IgD-negative memory B cell (primary cell): ENCODE results near the gene AKAP6. TPM values are rescaled to one million over a fixed set of nuclear protein-coding genes. Genes with fewer than 3 reads are reported as not detected.

ENCODE experiments used
- H3K27ac Mint-ChIP-seq, 3 donors: one replicate each; pipeline ENCODE4 v1.8.0; 2020 to 2022; ENCODE audit warnings: mild to moderate bottlenecking in 3 of 3, mixed read lengths in 3 of 3, moderate library complexity in 1 of 3
- H3K27me3 Mint-ChIP-seq: one replicate; pipeline ENCODE4 v1.8.0; 2021; ENCODE audit warnings: mixed read lengths
- H3K36me3 Mint-ChIP-seq: one replicate; pipeline ENCODE4 v1.8.0; 2020; ENCODE audit warnings: mild to moderate bottlenecking, mixed read lengths
- H3K4me1 Mint-ChIP-seq, 3 donors: one replicate each; pipeline ENCODE4 v1.8.0; 2020 to 2022; ENCODE audit warnings: mixed read lengths in 3 of 3, mild to moderate bottlenecking in 1 of 3
- H3K4me3 Mint-ChIP-seq, 4 donors: one replicate each; pipeline ENCODE4 v1.8.0; 2020 to 2022; ENCODE audit warnings: mild to moderate bottlenecking in 4 of 4, mixed read lengths in 4 of 4, moderate library complexity in 3 of 4
- H3K9me3 Mint-ChIP-seq, 3 donors: one replicate each; pipeline ENCODE4 v1.8.0; 2020 to 2021; ENCODE audit warnings: mixed read lengths in 3 of 3, mild to moderate bottlenecking in 1 of 3
- polyA plus RNA-seq: library from polyadenylated mRNA; unstranded; fragments of 300-500 nt; fragmentation: Illumina TruSeq; gene quantifications from one replicate; pipeline ENCODE4 v1.2.3, GENCODE V29; 2021

Gene AKAP6
- polyA plus RNA-seq, 1 donor from 2014 or later: 1.9 TPM

GRCh38 chr14:32802295-32802694 lies 473.2 kb downstream of the AKAP6 start:
- no peaks in the 10 kb centered on the region for H3K27me3 Mint-ChIP-seq
- H3K27ac Mint-ChIP-seq: no peak overlapping the region
- peaks cover 2% of the 10 kb centered on the region for H3K36me3 Mint-ChIP-seq
- H3K4me1 Mint-ChIP-seq: no peaks in the 10 kb centered on the region
- no peak overlapping the region for H3K4me3 Mint-ChIP-seq
- H3K9me3 Mint-ChIP-seq: peaks cover 14 to 37% (median 20%) of the 10 kb centered on the region in 3 donors

GRCh38 chr14:32805979-32806378 lies 476.9 kb downstream of the AKAP6 start:
- Mint-ChIP-seq H3K9me3 (peaks cover 9 to 32% (median 16%) of the 10 kb centered on the region in 3 donors), H3K27me3 (no peaks in the 10 kb centered on the region), H3K36me3 (no peaks in the 10 kb centered on the region), H3K4me3 (no peak overlapping the region), H3K27ac (no peak overlapping the region), H3K4me1 (no peaks in the 10 kb centered on the region)

- Mint-ChIP-seq H3K27ac (no peak overlapping the region), H3K9me3 (peaks cover 9 to 21% (median 13%) of the 10 kb centered on the region in 3 donors), H3K27me3 (no peaks in the 10 kb centered on the region), H3K4me1 (no peaks in the 10 kb centered on the region), H3K4me3 (no peak overlapping the region), H3K36me3 (no peaks in the 10 kb centered on the region)
These were observed 479.5 kb downstream of the AKAP6 start for GRCh38 chr14:32808644-32809043.

- Mint-ChIP-seq H3K4me1 (no peaks in the 10 kb centered on the region), H3K4me3 (no peak overlapping the region), H3K27me3 (no peaks in the 10 kb centered on the region), H3K36me3 (no peaks in the 10 kb centered on the region), H3K9me3 (peaks cover 3 to 14% (median 7%) of the 10 kb centered on the region in 3 donors), H3K27ac (no peak overlapping the region)
These were observed 480.2 kb downstream of the AKAP6 start for GRCh38 chr14:32809255-32809654.

- H3K27ac Mint-ChIP-seq: no peak overlapping the region
- no peaks in the 10 kb centered on the region for H3K27me3 Mint-ChIP-seq
- H3K4me3 Mint-ChIP-seq: no peak overlapping the region
- H3K9me3 Mint-ChIP-seq: no peaks in the 10 kb centered on the region
- no peaks in the 10 kb centered on the region for H3K36me3 Mint-ChIP-seq
- no peaks in the 10 kb centered on the region for H3K4me1 Mint-ChIP-seq
These were observed 484.3 kb downstream of the AKAP6 start for GRCh38 chr14:32813401-32813800.

- peaks cover 0 to 2% (median 0%) of the 10 kb centered on the region in 3 donors for H3K9me3 Mint-ChIP-seq
- H3K27ac Mint-ChIP-seq: no peak overlapping the region
- H3K36me3 Mint-ChIP-seq: no peaks in the 10 kb centered on the region
- no peaks in the 10 kb centered on the region for H3K4me1 Mint-ChIP-seq
- H3K4me3 Mint-ChIP-seq: no peak overlapping the region
- H3K27me3 Mint-ChIP-seq: no peaks in the 10 kb centered on the region
These were observed 485.6 kb downstream of the AKAP6 start for GRCh38 chr14:32814721-32815120.

- H3K36me3 Mint-ChIP-seq: no peaks in the 10 kb centered on the region
- H3K4me1 Mint-ChIP-seq: no peaks in the 10 kb centered on the region
- H3K27me3 Mint-ChIP-seq: no peaks in the 10 kb centered on the region
- H3K9me3 Mint-ChIP-seq: peaks cover 0 to 5% (median 0%) of the 10 kb centered on the region in 3 donors
- H3K4me3 Mint-ChIP-seq: no peak overlapping the region
- no peak overlapping the region for H3K27ac Mint-ChIP-seq
These were observed 487.5 kb downstream of the AKAP6 start for GRCh38 chr14:32816588-32816987.

GRCh38 chr14:32817780-32818179 lies 488.7 kb downstream of the AKAP6 start:
- no peaks in the 10 kb centered on the region for H3K27me3 Mint-ChIP-seq
- H3K36me3 Mint-ChIP-seq: no peaks in the 10 kb centered on the region
- peaks cover 0 to 5% (median 0%) of the 10 kb centered on the region in 3 donors for H3K9me3 Mint-ChIP-seq
- H3K4me3 Mint-ChIP-seq: no peak overlapping the region
- no peaks in the 10 kb centered on the region for H3K4me1 Mint-ChIP-seq
- H3K27ac Mint-ChIP-seq: no peak overlapping the region

- H3K4me3 Mint-ChIP-seq: no peak overlapping the region
- H3K27me3 Mint-ChIP-seq: no peaks in the 10 kb centered on the region
- no peaks in the 10 kb centered on the region for H3K4me1 Mint-ChIP-seq
- no peak overlapping the region for H3K27ac Mint-ChIP-seq
- peaks cover 0 to 5% (median 0%) of the 10 kb centered on the region in 3 donors for H3K9me3 Mint-ChIP-seq
- H3K36me3 Mint-ChIP-seq: no peaks in the 10 kb centered on the region
These were observed 489.5 kb downstream of the AKAP6 start for GRCh38 chr14:32818581-32818980.

- no peaks in the 10 kb centered on the region for H3K27me3 Mint-ChIP-seq
- no peaks in the 10 kb centered on the region for H3K36me3 Mint-ChIP-seq
- H3K4me3 Mint-ChIP-seq: no peak overlapping the region
- no peak overlapping the region for H3K27ac Mint-ChIP-seq
- H3K9me3 Mint-ChIP-seq: peaks cover 0 to 5% (median 0%) of the 10 kb centered on the region in 3 donors
- no peaks in the 10 kb centered on the region for H3K4me1 Mint-ChIP-seq
These were observed 491.1 kb downstream of the AKAP6 start for GRCh38 chr14:32820181-32820580.

GRCh38 chr14:32820682-32821081 lies 491.6 kb downstream of the AKAP6 start:
- Mint-ChIP-seq H3K27me3 (no peaks in the 10 kb centered on the region), H3K4me1 (no peaks in the 10 kb centered on the region)

GRCh38 chr14:32821964-32822653 lies 493.0 kb downstream of the AKAP6 start:
- Mint-ChIP-seq H3K36me3 (no peaks in the 10 kb centered on the region), H3K9me3 (peaks cover 0 to 5% (median 0%) of the 10 kb centered on the region in 3 donors), H3K4me3 (no peak overlapping the region), H3K27me3 (no peaks in the 10 kb centered on the region), H3K4me1 (no peaks in the 10 kb centered on the region), H3K27ac (peak overlapping the region in 1 of 3 donors; percentile 47)

More at GRCh38 chr14:32820682-32821081, 491.6 kb downstream of the AKAP6 start:
- no peak overlapping the region for H3K4me3 Mint-ChIP-seq
- no peak overlapping the region for H3K27ac Mint-ChIP-seq
- no peaks in the 10 kb centered on the region for H3K36me3 Mint-ChIP-seq
- H3K9me3 Mint-ChIP-seq: peaks cover 0 to 5% (median 0%) of the 10 kb centered on the region in 3 donors

- no peak overlapping the region for H3K27ac Mint-ChIP-seq
- no peak overlapping the region for H3K4me3 Mint-ChIP-seq
- H3K27me3 Mint-ChIP-seq: no peaks in the 10 kb centered on the region
- H3K36me3 Mint-ChIP-seq: no peaks in the 10 kb centered on the region
- peaks cover 0 to 5% (median 0%) of the 10 kb centered on the region in 3 donors for H3K9me3 Mint-ChIP-seq
- no peaks in the 10 kb centered on the region for H3K4me1 Mint-ChIP-seq
These were observed 494.6 kb downstream of the AKAP6 start for GRCh38 chr14:32823706-32824105.

- H3K27me3 Mint-ChIP-seq: no peaks in the 10 kb centered on the region
- H3K27ac Mint-ChIP-seq: no peak overlapping the region
- no peaks in the 10 kb centered on the region for H3K36me3 Mint-ChIP-seq
- no peak overlapping the region for H3K4me3 Mint-ChIP-seq
- no peaks in the 10 kb centered on the region for H3K4me1 Mint-ChIP-seq
- H3K9me3 Mint-ChIP-seq: peaks cover 0 to 5% (median 0%) of the 10 kb centered on the region in 3 donors
These were observed 495.1 kb downstream of the AKAP6 start for GRCh38 chr14:32824195-32824594.

- Mint-ChIP-seq H3K36me3 (no peaks in the 10 kb centered on the region), H3K27ac (no peak overlapping the region), H3K9me3 (peaks cover 0 to 3% (median 0%) of the 10 kb centered on the region in 3 donors), H3K27me3 (no peaks in the 10 kb centered on the region), H3K4me3 (no peak overlapping the region), H3K4me1 (no peaks in the 10 kb centered on the region)
These were observed 496.0 kb downstream of the AKAP6 start for GRCh38 chr14:32825058-32825457.

- peaks cover 0 to under 1% (median 0%) of the 10 kb centered on the region in 3 donors for H3K9me3 Mint-ChIP-seq
- H3K4me3 Mint-ChIP-seq: no peak overlapping the region
- no peaks in the 10 kb centered on the region for H3K4me1 Mint-ChIP-seq
- no peaks in the 10 kb centered on the region for H3K27me3 Mint-ChIP-seq
- H3K27ac Mint-ChIP-seq: no peak overlapping the region
- no peaks in the 10 kb centered on the region for H3K36me3 Mint-ChIP-seq
These were observed 497.4 kb downstream of the AKAP6 start for GRCh38 chr14:32826404-32827082.
